ENCODE data around the gene TMCC1.

DNA sequence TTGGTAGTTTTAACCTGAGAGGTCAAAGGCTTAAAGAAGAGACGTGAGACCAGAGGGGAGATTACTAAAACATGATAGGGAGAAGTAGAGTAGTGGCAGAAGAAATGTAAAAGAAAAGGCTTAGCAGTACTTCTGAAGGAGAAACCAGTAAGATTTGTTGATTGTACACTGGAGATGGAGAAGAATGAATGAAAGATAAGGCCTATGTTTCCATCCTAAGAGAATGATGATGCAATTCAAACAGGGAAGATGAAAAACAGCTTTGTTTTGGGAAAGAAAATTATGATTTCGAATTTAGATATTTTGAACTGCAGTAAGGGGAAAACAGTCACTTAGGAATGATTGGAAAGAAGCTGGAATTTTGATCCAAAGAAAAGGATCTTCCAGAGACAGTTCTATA lies 189.6 kb downstream of the TMCC1 start:
- TF ChIP-seq, protein P1, sequence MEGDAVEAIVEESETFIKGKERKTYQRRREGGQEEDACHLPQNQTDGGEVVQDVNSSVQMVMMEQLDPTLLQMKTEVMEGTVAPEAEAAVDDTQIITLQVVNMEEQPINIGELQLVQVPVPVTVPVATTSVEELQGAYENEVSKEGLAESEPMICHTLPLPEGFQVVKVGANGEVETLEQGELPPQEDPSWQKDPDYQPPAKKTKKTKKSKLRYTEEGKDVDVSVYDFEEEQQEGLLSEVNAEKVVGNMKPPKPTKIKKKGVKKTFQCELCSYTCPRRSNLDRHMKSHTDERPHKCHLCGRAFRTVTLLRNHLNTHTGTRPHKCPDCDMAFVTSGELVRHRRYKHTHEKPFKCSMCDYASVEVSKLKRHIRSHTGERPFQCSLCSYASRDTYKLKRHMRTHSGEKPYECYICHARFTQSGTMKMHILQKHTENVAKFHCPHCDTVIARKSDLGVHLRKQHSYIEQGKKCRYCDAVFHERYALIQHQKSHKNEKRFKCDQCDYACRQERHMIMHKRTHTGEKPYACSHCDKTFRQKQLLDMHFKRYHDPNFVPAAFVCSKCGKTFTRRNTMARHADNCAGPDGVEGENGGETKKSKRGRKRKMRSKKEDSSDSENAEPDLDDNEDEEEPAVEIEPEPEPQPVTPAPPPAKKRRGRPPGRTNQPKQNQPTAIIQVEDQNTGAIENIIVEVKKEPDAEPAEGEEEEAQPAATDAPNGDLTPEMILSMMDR (IDR thresholded peaks at IDR 0.05): no peak
- TF ChIP-seq POLR2A (IDR thresholded peaks at IDR 0.05): no peak
